SU-DHL-6 (cell line): ENCODE data around the gene SUPT4H1.

ENCODE experiments used
- H2AFZ ChIP-seq: fragments of 200-600 bp; sonication (generic); 2 replicates; pipeline ENCODE4 v1.6.1; 2014; ENCODE audit warnings: low read depth, mild to moderate bottlenecking, moderate library complexity, mixed read lengths, antibody characterized with exemption, low read length; ENCODE audit not compliant: severe bottlenecking
- H3F3A ChIP-seq: fragments of 200-600 bp; shearing (Covaris generic); 2 replicates; pipeline ENCODE4 v1.6.0; 2016; ENCODE audit warnings: antibody characterized with exemption, mild to moderate bottlenecking; ENCODE audit not compliant: insufficient read depth
- H3K27ac ChIP-seq: fragments of 200-600 bp; sonication (generic); 2 replicates; pipeline ENCODE4 v1.5.1; 2016; ENCODE audit warnings: low read depth, mild to moderate bottlenecking, low read length, moderate library complexity, mixed read lengths
- H3K27me3 ChIP-seq: fragments of 200-600 bp; sonication (generic), shearing (Covaris generic); 2 replicates; pipeline ENCODE4 v1.6.0; 2014; ENCODE audit warnings: mild to moderate bottlenecking, low read length
- H3K36me3 ChIP-seq: fragments of 200-600 bp; sonication (generic); 2 replicates; pipeline ENCODE4 v1.6.1; 2014; ENCODE audit warnings: mild to moderate bottlenecking, low read length, mixed read lengths
- H3K4me2 ChIP-seq: fragments of 300-600, 200-600 bp; shearing (Covaris generic), sonication (generic); 2 replicates; pipeline ENCODE4 v1.6.0; 2014; ENCODE audit warnings: low read length, low read depth, mild to moderate bottlenecking; ENCODE audit not compliant: poor library complexity, severe bottlenecking
- H3K4me3 ChIP-seq: fragments of 200-600 bp; sonication (generic); 2 replicates; pipeline ENCODE4 v1.5.1; 2014; ENCODE audit warnings: antibody characterized with exemption, low read length, mild to moderate bottlenecking, mixed read lengths; ENCODE audit not compliant: insufficient read depth, poor library complexity, severe bottlenecking
- H3K79me2 ChIP-seq: fragments of 200-600 bp; sonication (generic); 2 replicates; pipeline ENCODE4 v1.6.1; 2014; ENCODE audit warnings: mild to moderate bottlenecking, low read length, moderate library complexity; ENCODE audit not compliant: insufficient read depth
- H3K9ac ChIP-seq: fragments of 200-600 bp; sonication (generic); 2 replicates; pipeline ENCODE4 v1.7.0; 2014; ENCODE audit warnings: mild to moderate bottlenecking, low read length
- H3K9me2 ChIP-seq: fragments of 200-600 bp; sonication (generic); replicated peaks from 2 replicates; pipeline ENCODE4 v1.6.1; 2014; ENCODE audit warnings: low read length; ENCODE audit not compliant: insufficient read depth
- H3K9me3 ChIP-seq: fragments of 200-600 bp; sonication (generic); 2 replicates; pipeline ENCODE4 v1.6.1; 2014; ENCODE audit warnings: low read length, mixed read lengths; ENCODE audit not compliant: insufficient read depth
- H4K20me1 ChIP-seq: fragments of 200-600 bp; sonication (generic); 2 replicates; pipeline ENCODE4 v1.6.1; 2014; ENCODE audit warnings: low read depth, mild to moderate bottlenecking, antibody characterized with exemption, low read length, moderate library complexity, mixed read lengths
- EZH2phosphoT487 ChIP-seq: fragments of 200-600 bp; sonication (generic), shearing (Covaris generic); conservative IDR thresholded peaks from 2 replicates; pipeline ENCODE4 v1.6.1; 2018; ENCODE audit warnings: mild to moderate bottlenecking, antibody characterized with exemption, low read length, moderate library complexity, mixed read lengths
- TF ChIP-seq, protein P1 (sequence below): fragments of 200-600 bp; sonication (generic); IDR thresholded peaks from one replicate; pipeline ENCODE4 v1.5.1; 2017; ENCODE audit warnings: antibody characterized with exemption, mild to moderate bottlenecking, low read length, moderate library complexity; ENCODE audit not compliant: insufficient read depth, poor library complexity, severe bottlenecking

SUPT4H1 gene

DNA sequence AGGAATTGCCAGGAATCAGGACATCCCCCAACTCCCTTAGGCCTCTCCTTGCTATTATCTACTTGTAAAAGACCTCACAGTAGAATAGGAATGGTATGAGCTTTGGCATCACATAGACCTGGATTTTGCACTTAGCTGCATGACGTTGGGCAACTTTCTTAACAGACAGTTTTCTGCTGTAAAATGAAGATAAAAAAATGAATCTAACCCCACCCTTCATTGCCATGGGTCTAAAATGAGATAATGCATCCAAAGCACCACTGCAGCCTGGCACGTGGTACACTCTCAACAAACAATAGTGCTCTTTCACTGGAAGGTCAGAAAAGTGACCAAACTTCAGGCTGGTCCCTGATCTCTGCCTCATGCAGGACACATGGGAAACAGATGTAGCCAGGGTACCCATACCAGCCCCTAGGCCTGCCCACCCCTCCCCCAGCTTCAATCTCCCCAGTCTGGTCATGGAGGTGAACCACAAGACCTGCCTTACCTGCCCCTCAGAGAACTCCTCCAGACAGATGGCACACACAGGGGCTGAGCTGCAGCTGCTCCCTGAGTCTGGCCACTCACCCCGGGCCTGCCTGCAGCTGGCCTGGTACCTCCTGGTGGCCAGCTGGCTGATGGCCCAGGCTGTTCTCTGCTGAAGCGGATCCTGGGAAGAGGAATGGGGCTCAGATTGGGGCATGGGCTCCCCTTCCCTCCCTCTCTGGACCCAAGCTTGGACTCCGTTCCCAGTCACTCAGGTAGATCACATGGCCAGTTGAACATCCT is 8.5 kb upstream of the SUPT4H1 start:
- H2AFZ ChIP-seq: no peak overlapping the region
- H3K27ac ChIP-seq: no peak overlapping the region
- H3K4me3 ChIP-seq: no peak overlapping the region
- no peak overlapping the region for H3K4me2 ChIP-seq
- no peaks in the 10 kb centered on the region for H3F3A ChIP-seq
- H3K9me2 ChIP-seq: no peaks in the 10 kb centered on the region
- no peaks in the 10 kb centered on the region for H3K79me2 ChIP-seq
- no peaks in the 10 kb centered on the region for H4K20me1 ChIP-seq
- H3K9ac ChIP-seq: no peak overlapping the region
- TF ChIP-seq, protein P1, sequence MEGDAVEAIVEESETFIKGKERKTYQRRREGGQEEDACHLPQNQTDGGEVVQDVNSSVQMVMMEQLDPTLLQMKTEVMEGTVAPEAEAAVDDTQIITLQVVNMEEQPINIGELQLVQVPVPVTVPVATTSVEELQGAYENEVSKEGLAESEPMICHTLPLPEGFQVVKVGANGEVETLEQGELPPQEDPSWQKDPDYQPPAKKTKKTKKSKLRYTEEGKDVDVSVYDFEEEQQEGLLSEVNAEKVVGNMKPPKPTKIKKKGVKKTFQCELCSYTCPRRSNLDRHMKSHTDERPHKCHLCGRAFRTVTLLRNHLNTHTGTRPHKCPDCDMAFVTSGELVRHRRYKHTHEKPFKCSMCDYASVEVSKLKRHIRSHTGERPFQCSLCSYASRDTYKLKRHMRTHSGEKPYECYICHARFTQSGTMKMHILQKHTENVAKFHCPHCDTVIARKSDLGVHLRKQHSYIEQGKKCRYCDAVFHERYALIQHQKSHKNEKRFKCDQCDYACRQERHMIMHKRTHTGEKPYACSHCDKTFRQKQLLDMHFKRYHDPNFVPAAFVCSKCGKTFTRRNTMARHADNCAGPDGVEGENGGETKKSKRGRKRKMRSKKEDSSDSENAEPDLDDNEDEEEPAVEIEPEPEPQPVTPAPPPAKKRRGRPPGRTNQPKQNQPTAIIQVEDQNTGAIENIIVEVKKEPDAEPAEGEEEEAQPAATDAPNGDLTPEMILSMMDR: no peak
- no peak for TF ChIP-seq EZH2phosphoT487
- H3K9me3 ChIP-seq: no peaks in the 10 kb centered on the region
- H3K27me3 ChIP-seq: no peaks in the 10 kb centered on the region
- no peaks in the 10 kb centered on the region for H3K36me3 ChIP-seq

DNA sequence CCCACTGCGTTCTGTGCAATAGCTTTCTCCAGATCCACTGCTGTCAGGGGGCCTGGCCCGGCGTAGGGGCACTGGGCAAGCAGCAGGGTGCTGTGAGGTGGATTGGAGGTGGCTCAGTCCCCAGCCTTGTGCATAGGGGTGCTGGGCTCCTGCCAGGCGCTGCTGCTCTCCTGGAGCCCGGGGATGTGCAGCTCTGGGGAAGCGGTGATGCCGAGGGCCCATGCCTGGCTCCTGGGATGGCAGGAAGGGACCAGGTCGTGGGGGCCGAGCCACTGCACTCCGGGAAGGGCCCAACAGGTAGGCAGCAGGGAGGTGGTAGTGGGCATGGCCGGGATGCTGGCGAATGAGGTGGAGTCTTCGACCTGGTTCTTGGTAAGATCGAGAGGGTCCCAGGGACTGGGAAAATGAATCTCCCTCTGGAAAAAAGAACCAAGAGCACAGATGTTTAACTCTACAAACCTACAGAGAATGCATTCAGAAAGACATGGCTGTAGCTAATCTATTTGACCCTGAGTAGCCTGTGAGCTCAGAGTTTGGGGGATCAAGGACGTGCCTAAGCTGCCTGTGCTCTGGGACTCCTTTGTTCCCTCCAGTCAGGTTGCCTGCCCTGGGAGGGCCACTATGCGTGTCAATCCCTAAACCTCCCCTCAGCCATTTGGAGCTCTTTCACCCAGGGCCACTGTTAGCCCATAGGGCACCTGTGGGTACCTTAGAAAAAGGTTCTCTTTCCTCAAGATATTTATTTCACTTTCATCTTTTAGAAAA is 6.6 kb upstream of the SUPT4H1 start:
- Histone ChIP-seq H3F3A (no peaks in the 10 kb centered on the region; the same call in 1 of the 2 replicates), H3K36me3 (no peaks in the 10 kb centered on the region), H3K9me3 (no peaks in the 10 kb centered on the region), H3K79me2 (no peaks in the 10 kb centered on the region), H2AFZ (no peak overlapping the region), H3K9ac (no peak overlapping the region), H3K27ac (no peak overlapping the region), H3K4me3 (no peak overlapping the region), H3K9me2 (no peaks in the 10 kb centered on the region), H3K4me2 (no peak overlapping the region), H4K20me1 (no peaks in the 10 kb centered on the region), H3K27me3 (no peaks in the 10 kb centered on the region)
- no peak for TF ChIP-seq EZH2phosphoT487
- TF ChIP-seq, protein P1: no peak

DNA sequence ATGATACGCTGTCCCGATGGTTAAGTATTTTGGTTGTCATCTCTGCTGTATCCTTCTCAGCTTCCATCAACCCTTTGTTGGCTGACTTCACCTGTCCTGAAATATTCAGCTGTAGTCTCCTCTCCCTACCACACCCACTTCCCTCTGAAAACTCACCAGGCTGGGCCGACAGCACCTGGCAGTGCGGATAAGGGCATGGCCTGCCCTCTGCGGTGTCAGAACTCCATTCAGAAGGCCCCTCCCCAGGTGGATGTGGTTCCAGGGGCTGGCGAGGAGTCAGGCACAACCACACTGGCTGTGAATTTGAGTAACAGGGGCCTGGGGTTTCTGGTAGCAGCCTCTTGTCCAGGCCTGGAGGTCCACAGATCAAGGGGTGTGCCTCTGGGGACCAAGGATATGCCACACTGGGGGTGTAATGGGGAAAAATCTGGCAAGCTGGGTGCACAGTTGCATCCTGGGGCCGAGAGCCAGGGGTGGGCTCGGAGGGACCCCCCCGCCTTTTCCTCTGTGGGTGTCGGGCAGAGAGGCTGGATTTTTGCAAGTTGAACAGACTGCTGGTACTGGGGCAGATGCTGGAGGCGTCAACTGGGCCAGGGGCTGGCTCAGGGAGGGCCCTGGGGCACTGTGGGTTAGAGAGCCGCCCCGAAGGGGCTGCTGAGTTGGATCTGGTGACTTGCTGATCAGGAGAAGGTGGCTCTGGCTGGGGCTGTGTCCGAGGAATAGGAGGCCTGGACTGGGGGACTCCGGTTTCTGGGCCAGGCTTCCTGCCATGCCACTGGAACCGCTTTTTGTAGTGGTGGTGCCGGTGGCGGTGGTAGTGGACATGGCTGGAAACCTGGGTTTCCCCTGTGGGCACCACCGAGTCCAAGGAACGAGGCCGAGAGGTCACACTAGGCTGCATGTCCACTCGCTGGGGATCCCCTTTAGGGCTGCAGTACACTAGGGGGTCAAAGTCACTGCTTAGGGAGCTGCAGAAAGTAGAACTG is 5.6 kb upstream of the SUPT4H1 start:
- Histone ChIP-seq H3K27me3 (no peaks in the 10 kb centered on the region), H3K9ac (no peak overlapping the region), H3K9me3 (no peaks in the 10 kb centered on the region), H3K36me3 (no peaks in the 10 kb centered on the region), H3K4me3 (no peak overlapping the region), H3K9me2 (no peaks in the 10 kb centered on the region), H3K27ac (no peak overlapping the region), H3K4me2 (no peak overlapping the region), H4K20me1 (no peaks in the 10 kb centered on the region), H2AFZ (no peak overlapping the region), H3K79me2 (no peaks in the 10 kb centered on the region), H3F3A (peaks cover 9% of the 10 kb centered on the region)
- TF ChIP-seq, protein P1: no peak
- no peak for TF ChIP-seq EZH2phosphoT487
